Naive thymus-derived CD4-positive, alpha-beta T cell (primary cell): Measurements from ENCODE around the gene NT5C1B. TPM values are rescaled to one million over a fixed set of nuclear protein-coding genes. Genes with fewer than 3 reads are reported as not detected.

Source experiments
- ATAC-seq: fragments of 150-1000 bp; cut with Tn5 transposase; 2 replicates; pipeline ENCODE4 v1.10.0; 2021; ENCODE audit warnings: mild to moderate bottlenecking, moderate library complexity
- CTCF ChIA-PET: fragments of 350-600 bp; sonication (Branson Sonifier 250); formaldehyde crosslinking; loops from one replicate; lab custom pipeline; 2021; ENCODE audit warnings: antibody characterized with exemption; lab: Charles Lee
- POLR2A ChIA-PET: fragments of 350-600 bp; sonication (Branson Sonifier 250); formaldehyde crosslinking; loops from one replicate; lab custom pipeline; 2021; ENCODE audit warnings: antibody characterized with exemption, inconsistent platforms; lab: Charles Lee
- DNase-seq, 9 donors: peaks; one replicate each; pipeline versions ENCODE4 v3.0.0 to v3.0.0-alpha.2; 2020 to 2022; ENCODE audit warnings: mixed read lengths in 1 of 9
- H3K27ac ChIP-seq: one replicate; pipeline ENCODE4 v1.7.0; 2013; ENCODE audit warnings: mild to moderate bottlenecking, low read depth, low read length, moderate library complexity
- H3K27me3 ChIP-seq, 2 donors: one replicate each; pipeline ENCODE4 v1.7.0; 2013; ENCODE audit warnings: low read length in 2 of 2, mild to moderate bottlenecking in 2 of 2, moderate library complexity in 2 of 2; ENCODE audit not compliant: control insufficient read depth in 2 of 2, insufficient read depth in 2 of 2
- H3K36me3 ChIP-seq, 3 experiments: 1 replicate in 2 of 3; 2 replicates in 1 of 3; pipeline ENCODE4 v1.7.0; 2013; ENCODE audit warnings: low read length in 3 of 3, mild to moderate bottlenecking in 3 of 3, moderate library complexity in 1 of 3; ENCODE audit not compliant: insufficient read depth in 3 of 3, control insufficient read depth in 2 of 3
- H3K4me1 ChIP-seq, 2 donors: one replicate each; pipeline ENCODE4 v1.7.0; 2013; ENCODE audit warnings: low read length in 2 of 2, mild to moderate bottlenecking in 2 of 2, moderate library complexity in 1 of 2; ENCODE audit not compliant: control insufficient read depth in 2 of 2, insufficient read depth in 2 of 2
- H3K4me3 ChIP-seq: 2 replicates; pipeline ENCODE4 v1.7.0; 2013; ENCODE audit warnings: mild to moderate bottlenecking, low read length
- H3K9me3 ChIP-seq, 3 experiments: 1 replicate in 2 of 3; 2 replicates in 1 of 3; pipeline ENCODE4 v1.7.0; 2013; ENCODE audit warnings: low read length in 3 of 3; ENCODE audit not compliant: control insufficient read depth in 2 of 3
- H3K27ac Mint-ChIP-seq, 9 donors: one replicate each; pipeline ENCODE4 v1.8.0; 2020 to 2022; ENCODE audit warnings: mixed read lengths in 9 of 9, mild to moderate bottlenecking in 8 of 9, moderate library complexity in 5 of 9, inconsistent platforms in 2 of 9
- H3K27me3 Mint-ChIP-seq, 5 donors: one replicate each; pipeline ENCODE4 v1.8.0; 2021 to 2022; ENCODE audit warnings: mixed read lengths in 5 of 5, mild to moderate bottlenecking in 1 of 5
- H3K36me3 Mint-ChIP-seq, 5 donors: one replicate each; pipeline ENCODE4 v1.8.0; 2020 to 2022; ENCODE audit warnings: mixed read lengths in 5 of 5, mild to moderate bottlenecking in 3 of 5, inconsistent platforms in 1 of 5
- H3K4me1 Mint-ChIP-seq, 7 donors: one replicate each; pipeline ENCODE4 v1.8.0; 2020 to 2022; ENCODE audit warnings: mixed read lengths in 7 of 7, mild to moderate bottlenecking in 3 of 7, inconsistent platforms in 1 of 7
- H3K4me3 Mint-ChIP-seq, 10 donors: one replicate each; pipeline ENCODE4 v1.8.0; 2020 to 2022; ENCODE audit warnings: mild to moderate bottlenecking in 10 of 10, mixed read lengths in 10 of 10, moderate library complexity in 6 of 10, inconsistent platforms in 2 of 10
- H3K9me3 Mint-ChIP-seq, 11 donors: one replicate each; pipeline ENCODE4 v1.8.0; 2020 to 2022; ENCODE audit warnings: mixed read lengths in 11 of 11, mild to moderate bottlenecking in 4 of 11, inconsistent platforms in 1 of 11, moderate library complexity in 1 of 11
- intact Hi-C, 2 donors: fragments of 100-400 bp; cut with micrococcal nuclease; formaldehyde crosslinking; loops; one replicate each; pipeline ENCODE4 v1.15.1; 2023
- polyA plus RNA-seq, 2 donors: library from polyadenylated mRNA; unstranded; fragments of 300-500 nt; fragmentation: Illumina TruSeq; gene quantifications; one replicate each; pipeline ENCODE4 v1.2.3, GENCODE V29; 2021
- total RNA-seq, 6 experiments: library from RNA in 5 of 6; stranded (reverse) in 5 of 6; gene quantifications; 1 replicate in 5 of 6; 2 replicates in 1 of 6; pipeline ENCODE4 v1.2.3 and lab custom pipeline; 2021 to 2026

Gene NT5C1B
- total and polyA plus RNA-seq, 7 experiments from 2014 or later = 0.39 to 0.50 TPM; not detected in 5

- Histone ChIP-seq H3K27me3 (no peaks in the 10 kb centered on the region), H3K36me3 (no peaks in the 10 kb centered on the region), H3K27ac (no peak overlapping the region), H3K9me3 (no peaks in the 10 kb centered on the region), H3K4me3 (no peak overlapping the region), H3K4me1 (peaks cover 8 to 11% of the 10 kb centered on the region in 2 donors)
- CTCF ChIA-PET = no interaction called here
- Mint-ChIP-seq H3K9me3 (peaks cover 0 to 13% (median 6%) of the 10 kb centered on the region in 11 donors), H3K27me3 (peaks cover 0 to 6% (median 3%) of the 10 kb centered on the region in 5 donors), H3K27ac (peak overlapping the region in 1 of 9 donors; percentile 66), H3K4me3 (peak overlapping the region in 3 of 10 donors; percentile 10 to 33 (median 12)), H3K36me3 (peaks cover 2 to 11% (median 6%) of the 10 kb centered on the region in 5 donors), H3K4me1 (peaks cover 12 to 57% (median 47%) of the 10 kb centered on the region in 7 donors)
- intact Hi-C loops = loop anchor here in 1 of 2 donors (2.0 kb wide), 1 partner anchor 13 kb away; no protein-coding TSS in a partner anchor
- no peak for DNase-seq
- no peak for ATAC-seq
- POLR2A ChIA-PET = no interaction called here
These were observed 44.0 kb downstream of the NT5C1B start for GRCh38 chr2:18545384-18545783.

GRCh38 chr2:18544171-18544570 lies 45.2 kb downstream of the NT5C1B start:
- Histone ChIP-seq H3K4me3 (no peak overlapping the region), H3K9me3 (no peaks in the 10 kb centered on the region), H3K36me3 (no peaks in the 10 kb centered on the region), H3K27me3 (no peaks in the 10 kb centered on the region), H3K27ac (no peak overlapping the region), H3K4me1 (peaks cover 8 to 11% of the 10 kb centered on the region in 2 donors)
- Mint-ChIP-seq H3K4me1 (peaks cover 9 to 45% (median 37%) of the 10 kb centered on the region in 7 donors), H3K27me3 (peaks cover 0 to 6% (median 3%) of the 10 kb centered on the region in 5 donors), H3K9me3 (peaks cover 0 to 13% (median 6%) of the 10 kb centered on the region in 11 donors), H3K36me3 (peaks cover 2 to 13% (median 6%) of the 10 kb centered on the region in 5 donors), H3K27ac (no peak overlapping the region), H3K4me3 (no peak overlapping the region)
- intact Hi-C loops = loop anchor here in 1 of 2 donors (2.0 kb wide), 1 partner anchor 15 kb away; no protein-coding TSS in a partner anchor
- POLR2A ChIA-PET = no interaction called here
- DNase-seq = no peak
- CTCF ChIA-PET = no interaction called here
- no peak for ATAC-seq

- no peaks in the 10 kb centered on the region for H3K36me3 ChIP-seq
- ChIA-PET CTCF (no interaction called here), POLR2A (no interaction called here)
- Mint-ChIP-seq H3K9me3 (peaks cover 0 to 14% (median 6%) of the 10 kb centered on the region in 11 donors), H3K27me3 (peaks cover 0 to 7% (median 6%) of the 10 kb centered on the region in 5 donors), H3K27ac (no peak overlapping the region), H3K4me1 (peaks cover 0 to 14% (median 8%) of the 10 kb centered on the region in 7 donors), H3K4me3 (no peak overlapping the region), H3K36me3 (peaks cover 2 to 13% (median 6%) of the 10 kb centered on the region in 5 donors)
- intact Hi-C loops = no loop called here
- DNase-seq = no peak
- no peak overlapping the region for H3K27ac ChIP-seq
- no peak for ATAC-seq
- no peaks in the 10 kb centered on the region for H3K27me3 ChIP-seq
- no peaks in the 10 kb centered on the region for H3K4me1 ChIP-seq
- H3K9me3 ChIP-seq = no peaks in the 10 kb centered on the region
- no peak overlapping the region for H3K4me3 ChIP-seq
These were observed 48.5 kb downstream of the NT5C1B start for GRCh38 chr2:18540872-18541271.

GRCh38 chr2:18536697-18537096 lies 52.7 kb downstream of the NT5C1B start:
- ChIA-PET CTCF (interaction anchor here (1.0 kb wide), 1 partner anchor 17 kb away, joined by 3 read pairs; no protein-coding TSS in a partner anchor), POLR2A (no interaction called here)
- DNase-seq = no peak

GRCh38 chr2:18536100-18536499 lies 53.3 kb downstream of the NT5C1B start:
- H3K4me1 ChIP-seq = no peaks in the 10 kb centered on the region
- Mint-ChIP-seq H3K4me1 (peaks cover 0 to 4% (median 0%) of the 10 kb centered on the region in 7 donors), H3K4me3 (no peak overlapping the region), H3K27ac (no peak overlapping the region), H3K9me3 (peaks cover 0 to 9% (median 4%) of the 10 kb centered on the region in 11 donors), H3K27me3 (peaks cover 0 to 9% (median 0%) of the 10 kb centered on the region in 5 donors), H3K36me3 (peaks cover 0 to 8% (median 4%) of the 10 kb centered on the region in 5 donors)
- DNase-seq (no peak), ATAC-seq (no peak)
- no peaks in the 10 kb centered on the region for H3K27me3 ChIP-seq
- H3K4me3 ChIP-seq = no peak overlapping the region
- intact Hi-C loops = no loop called here
- H3K27ac ChIP-seq = no peak overlapping the region
- POLR2A ChIA-PET = no interaction called here
- CTCF ChIA-PET = interaction anchor here (1.0 kb wide), 1 partner anchor 16 kb away, joined by 3 read pairs; no protein-coding TSS in a partner anchor
- no peaks in the 10 kb centered on the region for H3K36me3 ChIP-seq
- no peaks in the 10 kb centered on the region for H3K9me3 ChIP-seq

More at GRCh38 chr2:18536697-18537096, 52.7 kb downstream of the NT5C1B start:
- peaks cover 0 to 4% (median 0%) of the 10 kb centered on the region in 7 donors for H3K4me1 Mint-ChIP-seq
- intact Hi-C loops = no loop called here
- H3K27ac Mint-ChIP-seq = no peak overlapping the region
- H3K36me3 Mint-ChIP-seq = peaks cover 0 to 11% (median 6%) of the 10 kb centered on the region in 5 donors
- no peak overlapping the region for H3K4me3 ChIP-seq
- H3K4me3 Mint-ChIP-seq = no peak overlapping the region
- H3K9me3 Mint-ChIP-seq = peaks cover 0 to 13% (median 5%) of the 10 kb centered on the region in 11 donors
- H3K9me3 ChIP-seq = no peaks in the 10 kb centered on the region
- no peak overlapping the region for H3K27ac ChIP-seq
- ATAC-seq = no peak
- H3K27me3 Mint-ChIP-seq = peaks cover 0 to 9% (median 3%) of the 10 kb centered on the region in 5 donors
- H3K4me1 ChIP-seq = no peaks in the 10 kb centered on the region
- no peaks in the 10 kb centered on the region for H3K27me3 ChIP-seq
- H3K36me3 ChIP-seq = no peaks in the 10 kb centered on the region

GRCh38 chr2:18531194-18531593 lies 58.2 kb downstream of the NT5C1B start:
- no peak overlapping the region for H3K4me3 ChIP-seq
- Mint-ChIP-seq H3K27me3 (peaks cover 0 to 10% (median 5%) of the 10 kb centered on the region in 5 donors), H3K36me3 (no peaks in the 10 kb centered on the region), H3K27ac (no peak overlapping the region), H3K9me3 (peaks cover 0 to 2% (median 0%) of the 10 kb centered on the region in 11 donors), H3K4me3 (no peak overlapping the region), H3K4me1 (peaks cover 0 to 2% (median 0%) of the 10 kb centered on the region in 7 donors)
- ChIA-PET POLR2A (no interaction called here), CTCF (interaction anchor here (3.2 kb wide), 1 partner anchor 11 kb away, joined by 12 read pairs; no protein-coding TSS in a partner anchor)
- DNase-seq = no peak
- no peaks in the 10 kb centered on the region for H3K36me3 ChIP-seq
- no peaks in the 10 kb centered on the region for H3K27me3 ChIP-seq
- no peaks in the 10 kb centered on the region for H3K9me3 ChIP-seq
- intact Hi-C loops = no loop called here
- no peak for ATAC-seq
- no peaks in the 10 kb centered on the region for H3K4me1 ChIP-seq
- no peak overlapping the region for H3K27ac ChIP-seq

- Histone ChIP-seq H3K4me3 (no peak overlapping the region), H3K36me3 (no peaks in the 10 kb centered on the region), H3K27ac (no peak overlapping the region), H3K9me3 (no peaks in the 10 kb centered on the region), H3K4me1 (no peaks in the 10 kb centered on the region), H3K27me3 (no peaks in the 10 kb centered on the region)
- H3K9me3 Mint-ChIP-seq = no peaks in the 10 kb centered on the region
- H3K27ac Mint-ChIP-seq = no peak overlapping the region
- no peaks in the 10 kb centered on the region for H3K4me1 Mint-ChIP-seq
- DNase-seq = no peak
- ChIA-PET POLR2A (no interaction called here), CTCF (no interaction called here)
- intact Hi-C loops = no loop called here
- peaks cover 0 to 8% (median 0%) of the 10 kb centered on the region in 5 donors for H3K27me3 Mint-ChIP-seq
- no peak overlapping the region for H3K4me3 Mint-ChIP-seq
- ATAC-seq = no peak
- no peaks in the 10 kb centered on the region for H3K36me3 Mint-ChIP-seq
These were observed 61.5 kb downstream of the NT5C1B start for GRCh38 chr2:18527822-18528221.
